DMS53 (cell line): ENCODE measurements around the gene WASHC4.

ENCODE experiments used
- DNase-seq: peaks from one replicate; lab custom pipeline; 2025; lab: John Stamatoyannopoulos, UW

Gene WASHC4

GRCh38 chr12:105209091-105209490, 101.6 kb downstream of the WASHC4 start:
- no peak for DNase-seq

GRCh38 chr12:105212438-105212837, 104.9 kb downstream of the WASHC4 start:
- DNase-seq = no peak

- DNase-seq = no peak
These were observed 106.6 kb downstream of the WASHC4 start for GRCh38 chr12:105214148-105214547.

- DNase-seq = no peak
These were observed 107.3 kb downstream of the WASHC4 start for GRCh38 chr12:105214670-105215375.

GRCh38 chr12:105218434-105218833, 110.9 kb downstream of the WASHC4 start:
- DNase-seq = no peak
